GM06990 (cell line): ENCODE results near the gene PIAS3.

ENCODE experiments used
- DNase-seq: peaks from one replicate; pipeline ENCODE4 v3.0.0-alpha.2; 2011; ENCODE audit not compliant: insufficient read length; ENCODE audit errors: extremely low read depth
- H3K27me3 ChIP-seq: replicated peaks from 2 replicates; pipeline ENCODE4 v1.6.0; 2011; ENCODE audit warnings: low read length; ENCODE audit not compliant: control insufficient read depth, insufficient read depth
- H3K36me3 ChIP-seq: 2 replicates; pipeline ENCODE4 v1.5.1; 2011; ENCODE audit warnings: low read length; ENCODE audit not compliant: control insufficient read depth, insufficient read depth
- H3K4me3 ChIP-seq: replicated peaks from 2 replicates; pipeline ENCODE4 v1.5.1; 2011; ENCODE audit warnings: low read depth, mild to moderate bottlenecking, control low read depth, low read length
- TF ChIP-seq, protein P1 (sequence below): IDR thresholded peaks from 2 replicates; pipeline ENCODE4 v1.5.1; 2011; ENCODE audit warnings: low read length, control low read depth, mild to moderate bottlenecking, inconsistent platforms; ENCODE audit not compliant: insufficient read depth, poor library complexity, severe bottlenecking

The PIAS3 gene

DNA sequence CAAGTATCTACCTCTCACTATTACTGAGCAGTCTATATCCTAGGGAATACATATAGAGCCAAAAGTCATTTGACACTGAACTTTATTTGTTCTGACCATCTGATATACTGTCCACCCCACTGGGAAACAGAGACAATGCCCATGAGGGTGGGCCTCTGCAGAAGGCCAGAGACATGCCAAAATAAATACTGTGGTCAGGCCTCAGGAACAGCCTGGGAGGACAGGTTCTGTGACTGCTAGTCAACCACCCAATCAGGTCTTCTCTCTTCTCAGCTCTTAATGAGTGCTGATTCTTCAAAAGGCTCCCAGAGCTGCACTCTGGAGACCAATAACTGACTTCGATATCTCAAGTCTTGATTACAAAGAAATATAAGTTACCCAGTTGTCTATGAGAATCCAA is 32.3 kb upstream of the PIAS3 start:
- DNase-seq, result no peak

DNA sequence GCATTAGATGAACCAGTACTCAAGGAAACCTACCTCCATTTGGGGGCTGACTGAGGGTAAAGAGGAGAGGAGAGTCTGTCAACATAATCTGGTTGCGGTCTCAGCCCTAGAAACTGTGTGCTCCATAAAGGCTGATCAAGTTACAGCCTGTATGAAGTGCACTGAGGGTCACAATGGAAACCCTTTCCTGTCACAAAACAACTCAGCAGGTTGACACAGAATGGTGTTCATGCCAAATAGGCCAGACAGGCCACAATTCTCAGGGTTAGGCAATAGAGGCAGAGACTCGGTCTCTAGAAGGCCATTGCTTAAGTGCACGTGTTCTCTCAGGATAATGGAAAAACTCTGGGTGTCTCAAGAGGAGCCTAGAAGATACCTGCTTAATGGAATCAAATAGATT is 30.8 kb upstream of the PIAS3 start:
- TF ChIP-seq, protein P1, sequence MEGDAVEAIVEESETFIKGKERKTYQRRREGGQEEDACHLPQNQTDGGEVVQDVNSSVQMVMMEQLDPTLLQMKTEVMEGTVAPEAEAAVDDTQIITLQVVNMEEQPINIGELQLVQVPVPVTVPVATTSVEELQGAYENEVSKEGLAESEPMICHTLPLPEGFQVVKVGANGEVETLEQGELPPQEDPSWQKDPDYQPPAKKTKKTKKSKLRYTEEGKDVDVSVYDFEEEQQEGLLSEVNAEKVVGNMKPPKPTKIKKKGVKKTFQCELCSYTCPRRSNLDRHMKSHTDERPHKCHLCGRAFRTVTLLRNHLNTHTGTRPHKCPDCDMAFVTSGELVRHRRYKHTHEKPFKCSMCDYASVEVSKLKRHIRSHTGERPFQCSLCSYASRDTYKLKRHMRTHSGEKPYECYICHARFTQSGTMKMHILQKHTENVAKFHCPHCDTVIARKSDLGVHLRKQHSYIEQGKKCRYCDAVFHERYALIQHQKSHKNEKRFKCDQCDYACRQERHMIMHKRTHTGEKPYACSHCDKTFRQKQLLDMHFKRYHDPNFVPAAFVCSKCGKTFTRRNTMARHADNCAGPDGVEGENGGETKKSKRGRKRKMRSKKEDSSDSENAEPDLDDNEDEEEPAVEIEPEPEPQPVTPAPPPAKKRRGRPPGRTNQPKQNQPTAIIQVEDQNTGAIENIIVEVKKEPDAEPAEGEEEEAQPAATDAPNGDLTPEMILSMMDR, result no peak
- Histone ChIP-seq H3K27me3 (peaks cover 1% of the 10 kb centered on the region), H3K36me3 (no peaks in the 10 kb centered on the region), H3K4me3 (no peak overlapping the region)
- DNase-seq, result no peak

More for the DNA sequence above, 32.3 kb upstream of the PIAS3 start:
- Histone ChIP-seq H3K36me3 (no peaks in the 10 kb centered on the region), H3K4me3 (no peak overlapping the region), H3K27me3 (no peaks in the 10 kb centered on the region)
- TF ChIP-seq, protein P1, result no peak

DNA sequence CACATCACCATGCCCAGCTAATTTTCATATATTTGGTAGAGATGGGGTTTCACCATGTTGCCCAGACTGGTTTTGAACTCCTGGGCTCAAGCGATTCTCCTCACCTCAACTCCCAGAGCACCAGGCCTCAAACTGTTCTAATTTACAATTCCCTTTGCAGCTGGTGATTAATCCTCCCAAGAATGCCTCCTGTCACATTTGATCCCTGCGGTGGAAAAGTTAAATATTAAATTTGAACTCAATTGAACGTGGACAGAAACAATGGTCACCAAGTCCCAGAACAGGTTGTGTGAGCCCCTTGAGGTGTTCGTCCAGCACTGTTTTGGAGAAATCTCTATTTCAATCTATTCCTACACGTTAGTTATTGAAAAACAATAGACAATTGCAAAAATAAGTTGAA is 28.8 kb upstream of the PIAS3 start:
- H3K36me3 ChIP-seq, result no peaks in the 10 kb centered on the region
- TF ChIP-seq, protein P1, result no peak
- H3K4me3 ChIP-seq, result no peak overlapping the region
- DNase-seq, result no peak
- peaks cover 1% of the 10 kb centered on the region for H3K27me3 ChIP-seq

DNA sequence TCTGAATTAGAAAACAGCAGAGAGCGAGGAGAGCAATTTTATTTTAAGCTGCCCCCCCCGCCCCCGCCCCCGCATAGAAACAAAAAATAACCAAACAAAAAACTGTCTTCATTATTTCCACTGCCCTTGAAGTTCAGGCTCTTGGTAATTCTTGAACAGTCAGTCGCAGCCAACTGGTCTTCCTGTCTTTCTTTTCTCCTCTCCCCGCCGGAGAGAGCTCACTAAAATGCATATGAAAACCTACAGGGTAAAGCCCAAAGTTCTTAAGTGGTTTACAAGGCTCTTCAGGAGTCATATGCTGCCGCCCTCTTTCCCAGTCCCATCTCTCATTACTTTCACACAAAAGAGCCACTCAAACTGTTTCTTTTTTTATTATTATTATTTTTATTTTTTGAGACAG is 27.9 kb upstream of the PIAS3 start:
- peaks cover 1% of the 10 kb centered on the region for H3K27me3 ChIP-seq
- no peak overlapping the region for H3K4me3 ChIP-seq
- DNase-seq, result no peak
- no peaks in the 10 kb centered on the region for H3K36me3 ChIP-seq
- TF ChIP-seq, protein P1, result no peak

DNA sequence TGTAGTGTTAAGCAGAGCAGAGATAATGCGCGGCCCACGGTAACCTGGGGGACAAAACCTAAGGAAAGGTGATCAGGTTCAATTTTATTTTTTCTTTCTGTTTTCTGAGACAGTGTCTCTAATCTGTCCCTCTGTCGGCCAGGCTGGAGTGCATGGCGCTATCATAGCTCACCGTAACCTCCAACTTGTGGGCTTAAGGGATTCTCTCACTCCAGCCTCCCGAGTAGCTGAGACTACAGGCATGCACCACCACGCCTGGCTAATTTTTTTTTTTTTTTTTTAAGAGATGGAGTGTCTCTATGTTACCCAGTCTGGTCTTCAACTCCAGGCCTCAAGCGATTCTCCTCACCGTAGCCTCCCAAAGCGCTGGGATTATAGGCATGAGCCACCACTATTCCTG is 27.5 kb upstream of the PIAS3 start:
- TF ChIP-seq, protein P1, result no peak
- H3K36me3 ChIP-seq, result no peaks in the 10 kb centered on the region
- DNase-seq, result no peak
- peak overlapping the region; percentile 69 for H3K4me3 ChIP-seq
- peaks cover 1% of the 10 kb centered on the region for H3K27me3 ChIP-seq

DNA sequence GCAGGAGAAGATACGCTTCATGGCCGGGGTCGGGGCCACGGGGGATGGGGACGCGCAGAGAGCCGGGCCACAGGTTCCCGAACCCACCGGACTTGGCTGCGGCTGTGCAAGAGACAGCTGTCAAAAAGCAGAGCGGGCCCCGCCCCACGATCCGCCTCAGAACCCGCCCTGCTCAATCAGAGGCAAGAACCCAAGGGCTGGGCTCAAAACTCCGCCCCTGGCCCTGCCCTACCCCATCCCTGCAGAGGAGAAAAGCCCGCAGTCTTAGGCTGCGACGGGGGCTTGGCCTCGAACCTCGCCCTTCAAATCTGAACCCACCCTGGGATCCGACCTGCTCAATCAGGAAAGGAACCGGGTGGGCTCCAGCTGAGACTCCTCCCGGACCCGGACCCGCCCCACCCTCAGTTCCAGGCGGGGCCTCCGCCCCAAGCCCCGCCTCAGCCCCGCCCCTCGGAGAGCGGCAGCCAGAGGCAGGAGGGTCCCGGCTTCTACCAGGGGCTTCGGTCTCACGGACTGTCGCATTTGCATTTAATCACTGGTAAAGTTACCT is 26.9 kb upstream of the PIAS3 start, which contains the start of gene ANKRD35:
Gene ANKRD35, minus strand, starts transcription at position 129 of the 550 bp plus-strand sequence. Its CDS starts 108 bp downstream, at position 21.
- H3K36me3 ChIP-seq, result no peaks in the 10 kb centered on the region
- peak; percentile 81 for DNase-seq
- TF ChIP-seq, protein P1, result no peak
- H3K27me3 ChIP-seq, result peaks cover 1% of the 10 kb centered on the region
- H3K4me3 ChIP-seq, result peak within 1 kb of the TSS; percentile 69
